ENCODE measurements around the gene CYP26B1.

The CYP26B1 gene

DNA sequence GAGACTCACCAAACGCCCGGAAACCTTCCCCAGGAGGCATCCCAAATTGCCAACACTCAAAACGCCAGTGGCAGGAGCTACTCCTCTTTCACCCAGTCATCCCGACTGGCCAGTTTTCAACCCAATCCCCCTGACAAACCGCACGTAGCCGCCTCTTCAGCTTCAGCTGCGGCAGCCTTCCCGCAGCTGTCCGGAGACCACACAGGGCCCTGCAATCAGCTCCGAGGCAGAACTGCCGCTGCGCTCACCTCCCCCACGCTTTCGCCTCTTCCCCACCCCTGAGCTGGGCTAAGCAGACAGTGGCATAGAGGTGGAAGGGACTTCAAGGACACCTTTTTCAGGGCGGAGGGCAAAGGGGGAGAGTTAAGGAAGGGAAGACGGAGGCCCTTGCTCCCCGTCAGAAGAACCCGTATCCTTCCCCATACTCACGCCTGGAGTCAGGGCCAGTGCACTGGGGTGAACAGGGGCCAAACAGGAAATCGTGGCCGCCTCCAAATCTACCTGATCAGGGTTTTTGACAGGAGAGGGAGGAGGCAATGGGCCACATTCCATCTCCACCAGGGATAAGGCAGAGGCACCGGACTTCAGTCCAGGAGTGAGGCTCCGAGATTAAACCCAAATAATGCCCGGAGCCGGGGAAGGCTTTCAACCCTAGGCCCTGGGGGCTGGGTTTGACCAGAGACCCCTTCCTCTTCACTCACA is 16.9 kb downstream of the CYP26B1 start:
- no peak for DNase-seq (ENCODE audit: low read depth in 1 of 2, low spot score in 1 of 2)

DNA sequence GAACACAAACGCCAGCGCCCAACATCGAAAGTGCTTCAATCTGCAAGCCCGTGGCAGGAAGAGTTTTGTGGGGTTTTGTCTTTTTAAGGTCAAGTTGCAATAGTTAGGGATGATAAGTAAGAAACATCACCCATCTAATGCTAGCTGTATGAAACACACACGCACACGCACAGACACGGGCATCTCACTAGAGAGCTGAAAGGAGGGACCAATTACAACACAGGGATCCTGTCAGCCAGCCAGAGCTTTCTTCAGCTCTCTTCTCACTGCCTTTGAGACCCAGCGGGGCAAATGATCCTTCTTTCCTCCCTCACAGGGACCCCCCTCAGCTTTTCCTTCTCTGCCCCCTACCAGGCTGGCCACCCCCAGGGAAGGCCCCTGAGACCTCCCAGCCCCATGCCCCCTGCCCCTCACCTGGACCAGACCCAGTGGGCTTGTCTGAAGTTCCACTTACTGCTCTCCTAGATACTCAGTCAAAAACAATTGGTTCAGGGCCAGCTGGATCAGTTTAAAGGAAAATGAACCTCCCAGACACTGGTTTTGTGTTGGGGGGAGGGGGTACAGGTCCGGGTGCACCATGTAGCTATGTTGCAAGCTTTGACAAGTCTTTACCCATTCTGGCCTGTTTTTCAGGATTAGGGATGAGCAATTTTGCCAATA is 17.9 kb downstream of the CYP26B1 start:
- no peak for DNase-seq (ENCODE audit: low read depth in 1 of 2, low spot score in 1 of 2)

DNA sequence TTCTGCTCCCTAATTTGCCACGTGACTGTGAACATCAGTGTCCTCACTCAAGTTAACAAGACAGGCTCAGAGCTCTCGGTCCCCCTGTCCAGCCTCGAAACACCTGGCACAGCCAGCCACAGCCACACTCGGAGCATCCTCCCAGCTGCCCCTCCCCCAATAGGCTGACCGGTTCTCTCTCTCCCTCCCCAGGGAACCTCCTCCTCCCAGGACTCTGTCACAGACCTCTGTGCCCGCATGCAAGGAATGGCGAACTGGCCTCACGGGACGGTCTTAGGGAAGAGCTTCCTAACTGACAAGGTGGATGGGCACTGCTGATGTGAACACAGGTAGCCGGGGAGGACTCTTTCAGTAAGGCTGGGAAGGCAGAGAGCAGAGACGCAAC is 18.8 kb downstream of the CYP26B1 start:
- no peak for DNase-seq (ENCODE audit: low read depth in 1 of 2, low spot score in 1 of 2)

DNA sequence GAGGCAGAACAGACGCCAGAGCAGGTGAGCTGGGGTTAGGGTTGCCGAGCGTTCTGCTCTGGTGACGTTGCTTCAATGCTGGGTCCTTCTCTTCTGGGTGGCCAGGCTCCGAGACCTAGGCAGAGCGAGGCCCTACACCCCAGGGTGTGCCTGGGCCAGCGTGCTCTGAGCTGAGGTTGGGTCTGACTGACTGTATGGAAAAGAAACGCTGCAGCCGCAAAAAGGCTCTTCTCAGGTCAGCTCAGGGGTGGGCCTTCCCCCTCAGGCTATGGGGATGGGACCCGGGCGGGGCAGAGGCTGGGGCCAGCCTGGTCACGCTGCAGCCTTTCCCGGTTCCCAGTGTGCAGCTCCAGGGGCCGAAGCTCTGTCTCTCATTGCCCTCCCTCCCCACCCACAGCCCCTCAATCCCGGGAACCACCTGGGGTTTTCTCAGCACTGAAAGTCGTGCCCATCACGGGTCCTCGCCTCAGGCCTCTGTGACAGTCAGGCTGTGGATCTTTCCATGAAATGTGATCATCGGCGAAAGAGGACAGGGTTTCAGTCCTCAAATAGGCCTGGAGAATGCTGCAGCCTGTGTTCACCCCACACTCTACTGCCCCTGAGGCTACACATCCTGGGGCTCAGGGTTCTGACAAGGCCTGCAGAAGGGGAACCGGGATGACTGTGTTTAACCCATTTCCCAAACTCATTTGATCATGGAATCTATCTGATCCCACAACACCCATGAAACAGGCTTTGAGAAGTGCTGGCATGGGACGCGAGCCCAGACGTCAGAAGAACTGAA is 19.4 kb downstream of the CYP26B1 start:
- no peak for DNase-seq (ENCODE audit: low read depth in 1 of 2, low spot score in 1 of 2)

DNA sequence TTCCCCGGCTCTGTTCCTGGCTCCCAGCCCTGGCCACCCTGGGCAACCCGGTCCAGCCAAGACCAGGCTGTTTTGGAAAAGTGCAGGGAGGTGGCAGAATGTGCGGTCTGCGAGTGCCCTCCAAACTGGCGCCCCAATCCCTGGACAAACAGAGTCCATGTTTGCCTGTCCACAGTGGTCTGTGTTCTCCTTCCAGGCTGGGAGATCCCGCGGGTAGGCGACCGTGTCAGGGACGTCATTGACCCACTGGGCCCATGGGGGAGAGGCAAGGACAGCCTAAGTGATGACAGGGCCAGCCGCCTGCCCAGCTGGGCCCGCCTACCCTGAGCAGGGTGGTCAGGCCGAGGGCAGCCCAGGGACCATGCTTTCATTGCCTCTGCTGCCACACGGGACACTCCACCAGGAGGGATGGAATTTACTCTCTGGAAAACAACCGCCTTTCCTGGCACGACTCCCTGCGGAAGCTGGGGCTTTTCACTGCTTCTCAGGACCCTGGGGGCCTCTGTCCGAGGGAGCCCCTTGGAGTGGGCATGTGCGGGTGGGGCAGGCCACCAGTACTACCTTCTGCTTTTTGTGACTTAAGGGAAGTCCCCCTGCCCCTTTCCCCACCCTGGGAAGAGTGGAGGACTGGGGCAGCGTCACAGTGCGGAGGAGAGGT is 20.1 kb downstream of the CYP26B1 start:
- no peak for DNase-seq (ENCODE audit: low read depth in 1 of 2, low spot score in 1 of 2)

DNA sequence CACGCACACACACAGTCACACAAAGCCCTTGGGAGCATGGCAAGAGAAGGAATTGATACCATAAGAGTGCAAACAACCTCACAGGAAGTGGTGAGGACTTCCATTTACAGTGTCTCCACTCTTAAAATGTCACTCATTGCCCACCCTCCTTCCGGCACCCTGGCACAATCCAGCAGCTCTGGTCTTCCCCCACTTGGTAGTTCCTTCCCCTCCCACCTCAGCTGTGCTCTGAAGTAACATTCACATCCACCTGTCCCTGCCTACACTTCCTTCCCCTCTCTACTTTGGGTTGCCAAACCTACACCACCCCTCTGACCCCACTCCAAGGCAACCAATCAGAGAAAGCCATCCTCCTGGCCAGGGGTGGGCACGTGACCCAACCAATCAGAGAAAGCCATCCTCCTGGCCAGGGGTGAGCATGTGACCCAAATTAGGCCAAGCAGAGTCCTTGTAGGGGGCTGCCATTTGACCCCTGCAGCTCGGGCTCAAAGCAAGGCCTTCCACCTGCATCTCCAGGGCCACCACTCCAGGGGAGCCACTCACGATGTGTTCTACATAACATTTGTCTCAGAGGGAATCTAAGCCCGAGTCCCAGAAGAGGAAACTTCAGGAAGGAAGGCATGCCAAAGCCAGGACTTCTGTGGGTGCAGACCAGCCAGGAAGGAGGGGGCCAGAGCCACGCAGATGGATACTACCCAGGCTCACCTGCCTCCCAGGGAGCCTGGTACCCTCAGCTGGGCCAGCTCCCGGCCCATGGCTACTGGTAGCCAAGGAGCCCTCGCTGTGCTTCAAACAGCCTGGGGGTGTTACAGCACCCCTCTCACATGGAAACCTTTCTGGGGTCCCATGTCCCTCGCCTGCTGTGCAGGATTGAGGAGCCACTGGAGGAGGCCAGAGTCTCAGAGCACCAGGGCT is 21.2 kb downstream of the CYP26B1 start:
- DNase-seq (ENCODE audit: low read depth in 1 of 2, low spot score in 1 of 2): no peak

DNA sequence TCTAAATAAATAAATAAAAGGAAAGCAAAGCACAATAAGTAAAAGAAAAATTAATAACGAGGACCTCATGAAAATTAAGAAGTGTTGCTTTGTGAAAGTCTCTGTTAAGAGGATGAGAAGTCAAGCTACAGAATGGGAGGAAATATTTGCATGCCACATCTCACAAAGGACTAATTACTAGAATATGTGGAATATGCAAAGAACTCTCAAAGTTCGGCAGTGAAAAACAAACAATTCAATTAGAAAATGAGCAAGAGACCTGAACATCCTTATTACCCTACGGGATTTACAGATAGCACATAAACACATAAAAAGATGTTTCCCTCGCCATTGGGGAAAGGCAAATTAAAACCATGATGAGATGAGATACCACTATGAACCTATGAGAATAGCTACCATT is 23.3 kb downstream of the CYP26B1 start:
- DNase-seq (ENCODE audit: low read depth in 1 of 2, low spot score in 1 of 2): no peak

DNA sequence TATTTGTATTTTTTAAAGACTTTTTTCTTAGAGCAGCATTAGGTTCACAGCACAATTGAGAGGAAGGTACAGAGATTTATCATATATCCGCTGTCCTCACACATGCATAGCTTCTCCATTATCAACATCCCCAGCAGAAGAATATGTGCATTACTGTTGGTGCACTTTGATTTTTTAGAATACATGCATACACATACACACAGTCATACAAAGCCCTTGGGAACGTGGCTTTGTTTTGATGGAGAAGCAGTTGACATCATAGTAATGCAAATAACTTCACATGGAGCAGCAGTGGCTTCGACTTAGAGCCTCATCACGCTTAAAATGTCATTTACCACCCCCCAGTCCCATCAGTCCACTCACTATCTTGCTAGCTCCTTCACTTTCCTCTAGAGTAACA is 26.5 kb downstream of the CYP26B1 start:
- no peak for DNase-seq (ENCODE audit: low read depth in 1 of 2, low spot score in 1 of 2)

DNA sequence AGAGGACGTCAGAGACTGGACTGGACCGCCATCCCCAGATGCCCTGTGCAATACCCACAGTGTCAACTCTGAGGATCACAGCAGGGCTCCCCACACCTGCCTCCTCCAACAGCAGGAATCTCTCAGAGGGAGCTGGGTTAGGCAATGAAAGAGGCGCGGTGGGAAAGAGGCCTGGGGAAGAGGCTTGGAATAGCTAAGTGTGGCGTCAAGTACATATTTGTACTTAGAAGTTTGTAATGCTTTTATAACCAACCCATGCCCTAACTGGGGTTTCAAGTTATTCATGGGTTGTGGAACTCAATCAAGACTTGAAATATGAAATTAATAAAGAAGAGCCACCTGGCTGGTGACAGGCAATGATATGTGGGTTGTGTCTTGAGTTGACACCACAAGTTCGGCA is 28.7 kb downstream of the CYP26B1 start:
- no peak for DNase-seq (ENCODE audit: low read depth in 1 of 2, low spot score in 1 of 2)

DNA sequence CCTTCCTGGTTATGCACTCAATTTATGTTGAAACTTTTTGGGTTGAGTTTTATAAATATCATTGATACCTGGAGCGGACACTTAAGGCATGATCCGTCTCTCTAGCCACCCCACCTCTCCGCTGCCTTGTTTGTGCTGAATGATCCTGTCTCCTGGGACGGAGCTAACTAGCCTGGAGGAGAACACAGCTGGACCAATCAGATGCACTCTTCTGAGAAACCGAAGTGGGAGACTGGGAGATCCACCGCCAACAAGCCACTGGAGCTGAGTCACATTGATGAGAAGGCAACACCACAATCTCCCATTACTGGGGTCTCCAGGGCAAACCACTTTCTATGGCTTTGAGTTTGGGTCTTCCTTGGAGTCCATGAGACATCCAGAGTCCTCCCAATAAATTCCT is 29.3 kb downstream of the CYP26B1 start:
- no peak for DNase-seq (ENCODE audit: low read depth in 1 of 2, low spot score in 1 of 2)

DNA sequence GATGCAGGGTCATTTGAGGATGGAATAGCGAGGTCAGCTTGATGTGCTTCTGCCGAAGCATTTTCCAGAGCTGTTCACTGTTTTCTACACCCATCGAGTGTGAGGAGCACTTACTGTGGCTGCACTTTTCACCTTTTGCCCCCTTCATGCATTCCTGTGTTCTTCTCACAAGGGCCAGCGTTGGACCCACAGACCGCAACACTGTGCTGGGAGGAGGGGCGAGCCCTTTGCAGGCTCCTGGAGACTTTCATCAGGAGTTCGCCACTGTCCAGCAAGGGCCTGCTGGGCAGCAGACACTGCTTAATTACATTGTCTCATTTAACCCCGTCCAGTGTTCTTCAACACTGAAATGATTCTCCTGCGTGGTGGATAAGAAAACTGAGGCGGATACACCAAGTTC is 29.9 kb downstream of the CYP26B1 start:
- no peak for DNase-seq (ENCODE audit: low read depth in 1 of 2, low spot score in 1 of 2)

DNA sequence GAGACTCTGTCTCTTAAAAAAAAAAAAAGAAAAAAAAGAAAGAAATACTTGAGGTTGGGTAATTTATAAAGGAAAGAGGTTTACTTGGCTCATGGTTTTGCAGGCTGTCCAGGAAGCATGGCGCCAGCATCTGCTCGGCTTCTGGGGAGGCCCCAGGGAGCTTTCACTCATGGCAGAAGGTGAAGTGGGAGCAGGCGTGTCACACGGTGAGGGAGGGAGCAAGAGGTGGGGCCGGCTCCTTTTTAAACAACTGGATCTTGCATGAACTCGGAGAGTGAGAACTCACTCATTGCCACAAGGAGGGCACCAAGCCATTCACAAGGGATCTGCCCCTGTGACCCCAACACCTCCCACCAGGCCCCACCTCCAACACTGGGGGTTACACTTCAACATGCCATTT is 30.6 kb downstream of the CYP26B1 start:
- no peak for DNase-seq (ENCODE audit: low read depth in 1 of 2, low spot score in 1 of 2)

DNA sequence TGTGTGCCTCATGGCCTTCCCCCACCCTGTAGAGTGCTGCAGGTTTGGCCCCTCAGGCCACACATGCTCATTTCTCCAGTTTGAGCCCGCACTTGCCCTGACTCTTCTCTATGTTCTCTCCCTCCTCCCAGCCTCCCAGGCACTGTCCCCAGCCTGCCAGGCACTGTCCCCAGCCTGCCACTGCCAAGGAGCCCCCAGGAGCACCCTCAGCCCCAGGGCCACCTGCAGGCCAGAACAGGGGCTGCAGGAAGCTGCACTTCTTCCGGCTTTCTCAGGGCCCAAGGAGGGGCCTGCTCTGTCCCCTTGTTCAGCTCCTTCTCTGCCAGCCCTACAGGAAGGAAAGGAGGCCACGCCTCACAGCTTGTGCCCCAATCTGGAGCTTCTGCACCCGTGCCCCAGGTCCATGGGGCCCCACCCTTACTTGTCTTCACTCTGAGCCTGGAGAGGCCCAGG is 31.6 kb downstream of the CYP26B1 start:
- DNase-seq (ENCODE audit: low read depth in 1 of 2, low spot score in 1 of 2): no peak

DNA sequence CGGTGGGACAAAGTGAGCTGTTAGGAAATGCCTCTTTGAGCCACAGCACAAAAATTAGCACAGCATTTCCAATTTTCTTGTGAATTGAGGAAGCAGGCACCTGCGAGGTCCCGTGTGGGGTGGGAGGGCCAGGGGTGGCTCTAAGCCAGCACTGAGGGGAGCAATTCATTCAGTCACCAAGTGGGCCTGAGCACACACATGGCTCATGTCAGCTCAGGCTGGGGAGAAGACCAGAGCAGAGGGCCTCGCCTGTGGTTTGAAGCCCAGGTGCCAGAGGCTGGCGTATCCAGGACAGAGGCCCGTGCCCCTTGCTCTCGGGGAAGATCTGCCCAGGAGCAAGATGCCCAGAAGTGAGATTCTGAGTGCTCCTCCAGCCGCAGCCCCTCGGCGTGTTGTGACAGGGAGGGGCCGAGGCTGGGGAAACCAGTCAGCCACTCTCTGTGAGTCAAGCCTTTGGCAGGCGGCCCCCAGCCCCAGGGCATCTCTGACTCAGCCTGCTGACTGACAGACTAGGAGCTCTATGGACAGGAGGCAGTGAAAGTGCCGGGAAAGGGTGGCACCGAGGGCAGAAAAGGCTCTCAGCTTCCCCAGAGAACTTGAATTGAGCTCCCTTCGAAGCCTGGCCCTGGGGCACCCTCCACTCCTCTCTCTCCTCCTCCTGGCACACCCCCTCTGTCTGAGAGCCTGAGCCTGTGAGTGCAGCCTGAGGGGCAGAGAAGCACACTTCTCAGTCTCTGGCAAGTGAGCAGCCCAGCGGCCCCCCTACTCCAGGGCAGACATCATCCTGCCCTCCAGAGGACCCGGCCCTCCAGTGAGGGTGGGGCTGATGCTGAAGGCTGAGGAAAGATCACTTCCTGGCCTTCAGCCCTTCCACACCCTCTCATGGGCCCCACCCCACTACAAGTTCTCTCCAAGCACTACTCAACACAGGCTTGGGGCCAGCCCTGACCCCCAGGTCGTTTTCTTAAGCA is 32.3 kb downstream of the CYP26B1 start:
- no peak for DNase-seq (ENCODE audit: low read depth in 1 of 2, low spot score in 1 of 2)

DNA sequence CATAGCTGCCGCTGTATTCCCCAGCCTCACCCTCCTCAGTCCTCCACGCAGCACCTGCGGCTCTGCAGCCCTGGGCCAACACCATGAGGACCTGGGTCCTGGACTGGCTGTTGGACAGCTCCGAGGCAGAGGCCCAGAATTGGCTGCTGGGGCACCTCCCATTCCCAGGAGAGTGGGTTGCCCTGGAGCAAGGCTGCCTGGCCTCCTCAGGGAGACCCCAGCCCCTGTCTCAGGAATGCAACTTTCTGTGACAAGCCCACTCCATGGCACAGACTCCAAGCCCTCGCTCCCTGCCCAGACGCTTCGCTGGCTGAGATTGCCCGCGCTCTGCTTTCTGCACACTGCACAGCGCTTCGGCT is 33.0 kb downstream of the CYP26B1 start:
- no peak for DNase-seq (ENCODE audit: low read depth in 1 of 2, low spot score in 1 of 2)

DNA sequence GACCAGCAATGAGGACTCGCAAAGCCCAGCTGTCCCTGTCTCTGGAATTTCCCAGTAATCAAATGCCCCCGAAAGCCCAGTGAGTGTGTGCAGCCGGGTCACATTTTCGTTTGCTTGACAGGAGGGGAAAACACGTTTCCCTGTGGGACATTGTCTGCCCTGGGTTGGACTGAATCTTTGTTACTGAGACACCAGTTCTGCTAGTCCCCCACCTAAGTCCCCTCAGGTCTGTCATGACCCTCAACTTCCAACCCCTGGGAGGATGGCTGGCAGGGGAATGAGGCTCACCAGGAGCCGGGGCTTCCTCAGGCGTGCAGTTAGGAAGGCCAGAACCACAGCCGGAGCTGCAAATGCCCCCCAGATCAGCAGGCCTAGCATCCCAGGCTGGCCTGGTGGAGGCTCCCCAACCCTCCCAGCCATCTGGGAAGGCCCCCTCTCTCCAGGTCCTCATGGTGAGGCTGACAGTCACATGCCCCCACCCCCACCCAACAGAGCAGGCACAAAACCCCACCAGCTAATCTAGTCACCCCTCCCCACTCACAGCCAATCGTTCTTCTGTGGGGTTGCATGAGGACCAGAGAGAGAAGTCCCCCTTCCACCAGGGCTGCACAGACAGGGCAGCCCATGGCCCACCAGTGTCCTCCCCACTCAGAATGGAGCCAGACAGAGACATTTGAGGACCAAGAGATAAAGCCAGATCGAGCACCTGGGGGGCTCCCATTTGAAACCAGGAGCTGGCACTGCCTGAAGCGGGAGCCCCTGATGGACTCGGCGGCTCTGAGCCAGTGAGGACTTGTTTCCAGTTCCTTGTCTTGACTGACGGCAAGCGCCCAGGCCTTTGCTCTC is 33.6 kb downstream of the CYP26B1 start:
- no peak for DNase-seq (ENCODE audit: low read depth in 1 of 2, low spot score in 1 of 2)

DNA sequence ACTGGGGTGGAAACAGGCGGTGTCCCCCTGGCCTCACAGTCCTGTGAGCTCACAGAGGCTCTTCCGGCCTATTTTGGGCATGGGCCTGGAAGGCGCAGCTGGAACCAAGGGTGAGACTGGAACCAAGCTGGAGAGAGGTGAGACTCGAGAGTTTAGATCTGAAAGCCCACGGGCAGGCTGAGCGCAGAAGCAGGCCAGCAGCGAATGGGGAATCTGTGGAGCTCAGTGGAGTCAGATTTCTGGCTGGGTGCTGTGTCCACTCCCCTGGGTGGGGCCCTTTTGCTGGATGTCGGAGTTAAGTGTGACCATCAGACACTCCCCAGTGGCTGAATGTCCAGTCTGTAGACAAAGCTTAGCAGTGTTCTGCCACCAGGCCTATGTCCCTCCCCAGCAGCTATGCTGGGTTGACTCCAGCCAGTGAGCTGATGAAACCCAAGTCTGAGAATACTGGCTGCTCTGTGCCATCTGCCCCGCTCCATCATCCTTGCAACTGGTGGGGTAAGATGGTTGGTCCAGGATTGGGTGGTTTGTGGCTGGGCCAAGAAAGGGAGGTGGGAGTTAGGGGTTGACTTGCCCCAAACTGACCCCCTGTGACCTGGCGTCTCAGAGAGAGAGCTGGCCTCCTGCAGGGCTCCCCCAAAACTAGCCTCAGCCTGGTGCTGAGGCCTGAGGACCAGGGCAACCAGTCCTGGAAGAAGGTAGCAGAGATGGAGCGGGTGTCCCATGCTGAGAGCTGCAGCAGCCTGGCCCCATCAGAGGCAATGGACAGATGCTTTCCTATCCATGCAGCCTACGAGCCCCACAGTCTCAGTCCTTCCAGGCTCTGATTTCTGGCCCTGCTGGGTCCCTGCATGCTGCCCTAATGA is 34.4 kb downstream of the CYP26B1 start:
- no peak for DNase-seq (ENCODE audit: low read depth in 1 of 2, low spot score in 1 of 2)

DNA sequence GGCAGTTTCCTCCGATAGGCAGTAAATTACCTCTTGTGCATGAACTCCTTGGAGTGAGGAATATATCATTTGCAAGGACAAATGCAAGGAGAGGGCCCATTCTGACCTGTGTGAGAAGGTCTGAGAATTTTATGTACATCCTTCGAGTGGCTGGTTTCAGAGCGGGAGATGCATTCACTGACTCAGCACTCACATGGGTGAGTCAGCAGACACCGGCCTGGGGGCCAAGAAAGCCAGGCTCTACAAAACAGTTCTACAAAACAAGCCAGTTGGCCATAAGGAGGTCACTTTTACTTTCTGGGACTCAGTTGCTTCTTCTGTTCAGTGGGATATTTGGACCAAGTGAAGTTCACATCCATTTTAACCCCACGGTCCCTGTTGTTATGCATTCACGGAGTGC is 35.3 kb downstream of the CYP26B1 start:
- no peak for DNase-seq (ENCODE audit: low read depth in 1 of 2, low spot score in 1 of 2)
